HepG2 (cell line): ENCODE results near the gene NGLY1. TPM values are rescaled to one million over a fixed set of nuclear protein-coding genes. Genes with fewer than 3 reads are reported as not detected.

Experiments used
- ATAC-seq: fragments of 200-7000 bp; cut with Tn5 transposase; 3 replicates; pipeline ENCODE4 v1.9.1; 2020; ENCODE audit warnings: mild to moderate bottlenecking, moderate library complexity
- BruUV-seq: library from RNA; stranded (reverse); fragments of 400-500 nt; replicated peaks from 2 replicates; lab custom pipeline; 2021; lab: Mats Ljungman, UMichigan
- CTCF ChIA-PET: fragments of 300-600 bp; formaldehyde crosslinking; extraction: SDS; loops from one replicate; lab custom pipeline; 2021; ENCODE audit warnings: low total read pairs, inconsistent platforms, low intra/inter-chr PET ratio; lab: Yijun Ruan, JAX
- POLR2A ChIA-PET: fragments of 350-600 bp; sonication (Branson Sonifier 250); formaldehyde crosslinking; loops from one replicate; lab custom pipeline; 2020; ENCODE audit warnings: antibody characterized with exemption, inconsistent platforms; lab: Yijun Ruan, JAX
- DNase-seq: peaks from one replicate; pipeline ENCODE4 v3.0.0-alpha.2; 2015; ENCODE audit warnings: low spot score
- FAIRE-seq: peaks from 3 replicates; lab custom pipeline; 2011; peaks lifted over from hg19 to GRCh38; lab: Jason Lieb, UNC
- H2AFZ ChIP-seq: one replicate; pipeline ENCODE4 v1.6.1; 2011; ENCODE audit warnings: low read length, inconsistent platforms
- H3K27ac ChIP-seq: fragments of 300-600 bp; 3 replicates; pipeline ENCODE4 v1.8.0; 2011; ENCODE audit warnings: mixed run types, mild to moderate bottlenecking, mixed read lengths, low read length, inconsistent platforms; ENCODE audit not compliant: insufficient read depth; ENCODE audit errors: extremely low read length
- H3K27me3 ChIP-seq, 2 experiments: fragments of 200-600 bp in 1 of 2; 2 replicates in 1 of 2; 3 replicates in 1 of 2; pipeline versions ENCODE4 v1.6.0 to v1.8.0; 2011; ENCODE audit warnings: low read length in 2 of 2, mild to moderate bottlenecking in 2 of 2, moderate library complexity in 2 of 2, inconsistent platforms in 1 of 2; ENCODE audit not compliant: insufficient read depth in 2 of 2, control insufficient read depth in 1 of 2
- H3K36me3 ChIP-seq, 2 experiments: fragments of 200-600 bp in 1 of 2; replicated peaks in 1 of 2; 2 replicates in 1 of 2; 3 replicates in 1 of 2; pipeline versions ENCODE4 v1.5.1 to v1.8.0; 2011; ENCODE audit warnings: low read length in 2 of 2, inconsistent platforms in 1 of 2; ENCODE audit not compliant: insufficient read depth in 2 of 2, control insufficient read depth in 1 of 2
- H3K4me1 ChIP-seq: 2 replicates; pipeline ENCODE4 v1.5.1; 2012; ENCODE audit warnings: low read length, inconsistent platforms; ENCODE audit not compliant: insufficient read depth
- H3K4me2 ChIP-seq: 2 replicates; pipeline ENCODE4 v1.6.0; 2011; ENCODE audit warnings: low read depth, low read length, inconsistent platforms
- H3K4me3 ChIP-seq, 3 experiments: fragments of 200-600 bp in 1 of 3; sonication (generic), shearing (Covaris generic) in 1 of 3; replicated peaks in 1 of 3; 2 replicates each; pipeline ENCODE4 v1.5.1; 2011 to 2016; ENCODE audit warnings: low read length in 3 of 3, inconsistent platforms in 2 of 3, low read depth in 2 of 3, mild to moderate bottlenecking in 2 of 3, control low read depth in 1 of 3, mixed read lengths in 1 of 3; ENCODE audit not compliant: insufficient read depth in 1 of 3
- H3K79me2 ChIP-seq: one replicate; pipeline ENCODE4 v1.6.1; 2011; ENCODE audit warnings: low read length, inconsistent platforms; ENCODE audit not compliant: insufficient read depth
- H3K9ac ChIP-seq: 2 replicates; pipeline ENCODE4 v1.6.0; 2011; ENCODE audit warnings: mild to moderate bottlenecking, low read depth, low read length, inconsistent platforms; ENCODE audit not compliant: insufficient read depth
- H3K9me3 ChIP-seq: 2 replicates; pipeline ENCODE4 v1.5.1; 2012; ENCODE audit warnings: mild to moderate bottlenecking, low read length
- H4K20me1 ChIP-seq: 2 replicates; pipeline ENCODE4 v1.6.0; 2011; ENCODE audit warnings: inconsistent platforms, mild to moderate bottlenecking, low read length, moderate library complexity; ENCODE audit not compliant: insufficient read depth
- HBP1 ChIP-seq: IDR thresholded peaks from 2 replicates; pipeline ENCODE4 v1.6.1; 2016; ENCODE audit warnings: low read depth, control low read depth
- HNRNPK ChIP-seq: fragments of 200-400 bp; formaldehyde crosslinking; IDR thresholded peaks from 2 replicates; pipeline ENCODE4 v1.6.1; 2018; ENCODE audit warnings: low read length, low read depth, moderate library complexity, mild to moderate bottlenecking; ENCODE audit not compliant: poor library complexity, severe bottlenecking
- POGZ ChIP-seq: sonication (generic); formaldehyde crosslinking; IDR thresholded peaks from 2 replicates; pipeline ENCODE4 v1.4.0; 2020; ENCODE audit warnings: mild to moderate bottlenecking, missing genetic modification reagents
- SATB2 ChIP-seq: sonication (generic); formaldehyde crosslinking; IDR thresholded peaks from 2 replicates; pipeline ENCODE4 v1.5.0; 2020; ENCODE audit warnings: missing genetic modification reagents
- SP4 ChIP-seq: sonication (generic); formaldehyde crosslinking; IDR thresholded peaks from 2 replicates; pipeline ENCODE4 v1.8.1; 2023; ENCODE audit warnings: mild to moderate bottlenecking, missing genetic modification reagents
- SUZ12 ChIP-seq: fragments of 150-350 bp; IDR thresholded peaks from 2 replicates; pipeline ENCODE4 v1.6.1; 2014; ENCODE audit warnings: low read depth, low read length
- ZBTB38 ChIP-seq: sonication (generic); formaldehyde crosslinking; IDR thresholded peaks from 2 replicates; pipeline ENCODE4 v1.5.1; 2020; ENCODE audit warnings: mild to moderate bottlenecking, missing genetic modification reagents
- ZC3H13 ChIP-seq: sonication (generic); formaldehyde crosslinking; IDR thresholded peaks from 2 replicates; pipeline ENCODE4 v1.8.1; 2023; ENCODE audit warnings: mild to moderate bottlenecking, missing genetic modification reagents, moderate library complexity
- ZFP36 ChIP-seq: fragments of 150-350 bp; IDR thresholded peaks from 2 replicates; pipeline ENCODE4 v1.6.1; 2018; ENCODE audit warnings: borderline replicate concordance, low read length, low read depth; ENCODE audit not compliant: partially characterized antibody
- ZGPAT ChIP-seq: IDR thresholded peaks from 2 replicates; pipeline ENCODE4 v1.6.1; 2016; ENCODE audit warnings: mild to moderate bottlenecking
- ZNF672 ChIP-seq: sonication (generic); formaldehyde crosslinking; IDR thresholded peaks from 2 replicates; pipeline ENCODE4 v1.8.1; 2022; ENCODE audit warnings: missing genetic modification reagents
- WGBS: methylation state at CpG from one replicate; pipeline ENCODE4 v1.1.6; 2017; ENCODE audit warnings: low lambda C conversion rate; 5-methylcytosine and 5-hydroxymethylcytosine counted together
- in situ Hi-C: cut with HindIII; loops from 2 replicates; pipeline ENCODE4 v1.10.0; 2017; ENCODE audit warnings: low pct_unique_long_range_greater_than_20kb; ENCODE audit not compliant: extremely low pct_ligation_motif_present
- intact Hi-C: fragments of 100-400 bp; cut with micrococcal nuclease; formaldehyde crosslinking; loops from one replicate; pipeline ENCODE4 v1.10.0; 2022; ENCODE audit not compliant: unreplicated experiment
- polyA plus RNA-seq, 8 experiments: library from polyadenylated mRNA; depleted of rRNA in 3 of 8; stranded (reverse) in 7 of 8; unstranded in 1 of 8; fragments of >200 nt; fragmentation: Illumina TruSeq in 4 of 8; extraction: Trizol in 4 of 8; gene quantifications; 2 replicates each; pipeline versions ENCODE4 v1.2.1 to v1.2.3, GENCODE V29; 2011 to 2016; ENCODE audit warnings: low read depth in 4 of 8, missing spikeins in 1 of 8, mixed read lengths in 1 of 8; ENCODE audit not compliant: insufficient read depth in 1 of 8
- total RNA-seq, 5 experiments: library from RNA; depleted of rRNA; stranded (reverse); fragments of >200 nt; fragmentation: Illumina TruSeq; extraction: Trizol; gene quantifications; 2 replicates each; pipeline ENCODE4 v1.2.3, GENCODE V29; 2016; ENCODE audit warnings: low read depth in 1 of 5
- TF ChIP-seq, protein P1 (sequence below): sonication (generic); formaldehyde crosslinking; IDR thresholded peaks from 2 replicates; pipeline ENCODE4 v1.5.0; 2020; ENCODE audit warnings: mild to moderate bottlenecking, low read depth, missing genetic modification reagents, borderline replicate concordance
- TF ChIP-seq, protein P2 (sequence below): sonication (generic); formaldehyde crosslinking; conservative IDR thresholded peaks from 2 replicates; pipeline ENCODE4 v1.4.0; 2020; ENCODE audit warnings: missing genetic modification reagents

NGLY1 gene
- total and polyA plus RNA-seq, 2 of the 13 experiments (the other 11 are each of a cell fraction or from before 2014, with no cell fraction given), result 28.2 to 44.5 TPM

DNA sequence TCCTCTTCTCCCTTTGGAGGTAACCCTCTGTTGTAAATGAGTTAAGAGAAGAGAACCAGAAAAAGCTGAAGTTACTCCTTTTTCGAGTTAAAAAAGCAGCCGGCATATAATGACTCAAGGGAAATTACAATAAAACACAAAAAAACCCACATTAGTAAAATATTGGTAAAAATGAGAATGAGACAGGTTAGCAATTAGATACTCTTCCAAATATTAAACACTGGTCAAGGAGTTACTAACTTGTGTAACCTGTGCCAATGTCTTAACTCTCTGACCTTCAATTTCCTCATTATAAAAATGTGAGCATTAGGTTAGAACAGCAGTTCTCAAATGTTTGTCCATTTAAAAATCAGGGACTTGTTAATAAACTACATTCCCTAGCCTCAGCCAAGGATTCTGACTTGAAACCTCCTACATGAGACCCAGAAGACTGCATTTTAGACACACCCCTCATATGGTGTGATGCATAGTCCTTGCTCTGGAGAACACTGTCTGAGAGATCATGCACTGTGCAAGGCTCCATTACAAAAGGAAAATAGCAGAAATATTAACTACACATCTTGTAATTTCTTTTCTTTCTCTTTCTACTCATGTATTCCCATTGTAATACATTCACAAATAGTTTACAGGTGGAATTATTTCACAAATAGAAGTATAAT, 75.8 kb downstream of the NGLY1 start:
- in situ Hi-C loops, result no loop called here
- Histone ChIP-seq H3K79me2 (no peaks in the 10 kb centered on the region), H3K27me3 (no peaks in the 10 kb centered on the region), H3K4me1 (no peaks in the 10 kb centered on the region), H4K20me1 (no peaks in the 10 kb centered on the region), H3K36me3 (no peaks in the 10 kb centered on the region), H2AFZ (no peak overlapping the region), H3K27ac (no peak overlapping the region), H3K4me2 (no peak overlapping the region), H3K9ac (no peak overlapping the region), H3K4me3 (no peak overlapping the region), H3K9me3 (no peaks in the 10 kb centered on the region)
- 33% methylated on average over 2 of the region's 2 CpGs for WGBS
- POLR2A ChIA-PET, result no interaction called here
- ATAC-seq, result no peak
- CTCF ChIA-PET, result no interaction called here
- intact Hi-C loops, result no loop called here
- TF ChIP-seq SP4 (CRISPR knock-in tag), result no peak
- TF ChIP-seq, protein P1, sequence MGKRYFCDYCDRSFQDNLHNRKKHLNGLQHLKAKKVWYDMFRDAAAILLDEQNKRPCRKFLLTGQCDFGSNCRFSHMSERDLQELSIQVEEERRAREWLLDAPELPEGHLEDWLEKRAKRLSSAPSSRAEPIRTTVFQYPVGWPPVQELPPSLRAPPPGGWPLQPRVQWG, result no peak
- BruUV-seq, result no TSS peak
- FAIRE-seq, result no peak
- no peak for DNase-seq

GRCh38 chr3:25706213-25706612, 77.0 kb downstream of the NGLY1 start:
- ChIA-PET CTCF (no interaction called here), POLR2A (no interaction called here)
- Histone ChIP-seq H2AFZ (no peak overlapping the region), H3K9me3 (no peaks in the 10 kb centered on the region), H3K4me3 (no peak overlapping the region), H3K36me3 (no peaks in the 10 kb centered on the region), H3K9ac (no peak overlapping the region), H3K4me1 (no peaks in the 10 kb centered on the region), H3K27me3 (no peaks in the 10 kb centered on the region), H3K79me2 (no peaks in the 10 kb centered on the region), H3K4me2 (no peak overlapping the region), H4K20me1 (no peaks in the 10 kb centered on the region), H3K27ac (no peak overlapping the region)
- intact Hi-C loops (no loop called here), in situ Hi-C loops (no loop called here)
- WGBS, result 3% methylated on average over 4 of the region's 4 CpGs
- ATAC-seq, result no peak
- no peak for FAIRE-seq
- no peak for DNase-seq
- BruUV-seq, result no TSS peak
- TF ChIP-seq HBP1 (CRISPR knock-in tag), result no peak
- no peak for TF ChIP-seq SUZ12
- TF ChIP-seq ZBTB38 (CRISPR knock-in tag), result no peak
- no peak for TF ChIP-seq ZC3H13 (CRISPR knock-in tag)
- TF ChIP-seq SATB2 (CRISPR knock-in tag), result no peak
- no peak for TF ChIP-seq ZFP36
- TF ChIP-seq ZGPAT (CRISPR knock-in tag), result no peak
- TF ChIP-seq HNRNPK, result no peak
- TF ChIP-seq, protein P2, sequence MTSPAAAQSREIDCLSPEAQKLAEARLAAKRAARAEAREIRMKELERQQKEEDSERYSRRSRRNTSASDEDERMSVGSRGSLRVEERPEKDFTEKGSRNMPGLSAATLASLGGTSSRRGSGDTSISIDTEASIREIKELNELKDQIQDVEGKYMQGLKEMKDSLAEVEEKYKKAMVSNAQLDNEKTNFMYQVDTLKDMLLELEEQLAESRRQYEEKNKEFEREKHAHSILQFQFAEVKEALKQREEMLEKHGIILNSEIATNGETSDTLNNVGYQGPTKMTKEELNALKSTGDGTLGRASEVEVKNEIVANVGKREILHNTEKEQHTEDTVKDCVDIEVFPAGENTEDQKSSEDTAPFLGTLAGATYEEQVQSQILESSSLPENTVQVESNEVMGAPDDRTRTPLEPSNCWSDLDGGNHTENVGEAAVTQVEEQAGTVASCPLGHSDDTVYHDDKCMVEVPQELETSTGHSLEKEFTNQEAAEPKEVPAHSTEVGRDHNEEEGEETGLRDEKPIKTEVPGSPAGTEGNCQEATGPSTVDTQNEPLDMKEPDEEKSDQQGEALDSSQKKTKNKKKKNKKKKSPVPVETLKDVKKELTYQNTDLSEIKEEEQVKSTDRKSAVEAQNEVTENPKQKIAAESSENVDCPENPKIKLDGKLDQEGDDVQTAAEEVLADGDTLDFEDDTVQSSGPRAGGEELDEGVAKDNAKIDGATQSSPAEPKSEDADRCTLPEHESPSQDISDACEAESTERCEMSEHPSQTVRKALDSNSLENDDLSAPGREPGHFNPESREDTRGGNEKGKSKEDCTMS, result no peak
- TF ChIP-seq POGZ, result no peak
- TF ChIP-seq ZNF672 (CRISPR knock-in tag), result no peak
